HPDE6-E6E7 (cell line): ENCODE data around the gene PLAC8.
A peak's percentile ranks its signal among the peaks of the same experiment; 100 is the strongest.
"Not testable (repeated sequence)": the region's sequence is repeated elsewhere in the genome, so short reads cannot be mapped to it uniquely, and the experiment has no call there.

Experiments used
- DNase-seq: peaks from one replicate; pipeline ENCODE4 v3.0.0; 2011; ENCODE audit warnings: missing footprints; ENCODE audit errors: extremely low spot score

Gene PLAC8

GRCh38 chr4:83114576-83114975 is at the start of gene PLAC8:
Gene PLAC8, minus strand, starts transcription at chr4:83114729. Its CDS starts 6,808 bp downstream, at chr4:83107921.
- peak; percentile 16 for DNase-seq

GRCh38 chr4:83153417-83153816 is 38.9 kb upstream of the PLAC8 start:
- no peak for DNase-seq

- no peak for DNase-seq
These were observed 38.2 kb upstream of the PLAC8 start for GRCh38 chr4:83152746-83153145.

- no peak for DNase-seq
These were observed 37.1 kb upstream of the PLAC8 start for GRCh38 chr4:83151651-83152050.

- no peak for DNase-seq
These were observed 36.3 kb upstream of the PLAC8 start for GRCh38 chr4:83150653-83151330.

GRCh38 chr4:83149865-83150652 is 35.5 kb upstream of the PLAC8 start:
- DNase-seq = no peak

GRCh38 chr4:83146841-83147240 is 32.3 kb upstream of the PLAC8 start:
- no peak for DNase-seq

- not testable (repeated sequence) for DNase-seq
These were observed 31.2 kb upstream of the PLAC8 start for GRCh38 chr4:83145776-83146175.

GRCh38 chr4:83139514-83140156 is 25.1 kb upstream of the PLAC8 start:
- no peak for DNase-seq

GRCh38 chr4:83138946-83139345 is 24.4 kb upstream of the PLAC8 start:
- no peak for DNase-seq

- DNase-seq = no peak
These were observed 17.5 kb upstream of the PLAC8 start for GRCh38 chr4:83132065-83132464.

GRCh38 chr4:83129264-83129663 is 14.7 kb upstream of the PLAC8 start:
- no peak for DNase-seq

- DNase-seq = peak; percentile 62
These were observed 13.9 kb upstream of the PLAC8 start for GRCh38 chr4:83128240-83128929.

- no peak for DNase-seq
These were observed 11.2 kb upstream of the PLAC8 start for GRCh38 chr4:83125738-83126141.

- no peak for DNase-seq
These were observed 9.7 kb upstream of the PLAC8 start for GRCh38 chr4:83124111-83124780.

GRCh38 chr4:83121246-83121645 is 6.7 kb upstream of the PLAC8 start:
- DNase-seq = no peak

GRCh38 chr4:83118869-83119268 is 4.3 kb upstream of the PLAC8 start:
- DNase-seq = no peak

GRCh38 chr4:83115656-83116285 is 1.2 kb upstream of the PLAC8 start:
- no peak for DNase-seq

GRCh38 chr4:83115000-83115399 is 471 bp upstream of the PLAC8 start:
- no peak for DNase-seq

GRCh38 chr4:83113429-83113786 is 1.1 kb downstream of the PLAC8 start:
- no peak for DNase-seq
